HTERT RPE-1 (cell line): Measurements from ENCODE around the gene GALR2.

Source experiments
- in situ Hi-C: fragments of 300-500 bp; cut with MboI; formaldehyde crosslinking; loops from 4 replicates; pipeline ENCODE4 v1.14.3; 2020; ENCODE audit warnings: low sequenced_read_pairs

GALR2 gene

GRCh38 chr17:76079535-76079955 lies 5.0 kb downstream of the GALR2 start:
- in situ Hi-C loops: no loop called here

- in situ Hi-C loops: no loop called here
Observed at GRCh38 chr17:76079956-76080767, 5.6 kb downstream of the GALR2 start.

- in situ Hi-C loops: no loop called here
Observed at GRCh38 chr17:76080768-76081287, 6.2 kb downstream of the GALR2 start.

- in situ Hi-C loops: no loop called here
Observed at GRCh38 chr17:76081295-76082210, 7.0 kb downstream of the GALR2 start.

GRCh38 chr17:76082326-76083251 lies 8.0 kb downstream of the GALR2 start:
- in situ Hi-C loops: no loop called here

GRCh38 chr17:76083536-76084182 lies 9.1 kb downstream of the GALR2 start:
- in situ Hi-C loops: no loop called here

GRCh38 chr17:76085066-76085730 lies 10.6 kb downstream of the GALR2 start:
- in situ Hi-C loops: no loop called here

GRCh38 chr17:76085731-76086366 lies 11.3 kb downstream of the GALR2 start:
- in situ Hi-C loops: no loop called here

GRCh38 chr17:76086384-76086783 lies 11.8 kb downstream of the GALR2 start:
- in situ Hi-C loops: no loop called here

GRCh38 chr17:76087531-76087930 lies 12.9 kb downstream of the GALR2 start:
- in situ Hi-C loops: no loop called here

- in situ Hi-C loops: no loop called here
Observed at GRCh38 chr17:76088041-76088867, 13.7 kb downstream of the GALR2 start.

GRCh38 chr17:76088868-76089576 lies 14.4 kb downstream of the GALR2 start:
- in situ Hi-C loops: no loop called here

- in situ Hi-C loops: no loop called here
Observed at GRCh38 chr17:76089680-76090516, 15.3 kb downstream of the GALR2 start.

GRCh38 chr17:76090517-76091129 lies 16.0 kb downstream of the GALR2 start:
- in situ Hi-C loops: no loop called here

- in situ Hi-C loops: no loop called here
Observed at GRCh38 chr17:76091526-76092286, 17.1 kb downstream of the GALR2 start.
